NCI-H774 (cell line): ENCODE measurements around the gene ATE1.
"Not testable (repeated sequence)": the region's sequence is repeated elsewhere in the genome, so short reads cannot be mapped to it uniquely, and the experiment has no call there.

Experiments
- DNase-seq: peaks from one replicate; lab custom pipeline; 2025; lab: John Stamatoyannopoulos, UW

ATE1 gene

DNA sequence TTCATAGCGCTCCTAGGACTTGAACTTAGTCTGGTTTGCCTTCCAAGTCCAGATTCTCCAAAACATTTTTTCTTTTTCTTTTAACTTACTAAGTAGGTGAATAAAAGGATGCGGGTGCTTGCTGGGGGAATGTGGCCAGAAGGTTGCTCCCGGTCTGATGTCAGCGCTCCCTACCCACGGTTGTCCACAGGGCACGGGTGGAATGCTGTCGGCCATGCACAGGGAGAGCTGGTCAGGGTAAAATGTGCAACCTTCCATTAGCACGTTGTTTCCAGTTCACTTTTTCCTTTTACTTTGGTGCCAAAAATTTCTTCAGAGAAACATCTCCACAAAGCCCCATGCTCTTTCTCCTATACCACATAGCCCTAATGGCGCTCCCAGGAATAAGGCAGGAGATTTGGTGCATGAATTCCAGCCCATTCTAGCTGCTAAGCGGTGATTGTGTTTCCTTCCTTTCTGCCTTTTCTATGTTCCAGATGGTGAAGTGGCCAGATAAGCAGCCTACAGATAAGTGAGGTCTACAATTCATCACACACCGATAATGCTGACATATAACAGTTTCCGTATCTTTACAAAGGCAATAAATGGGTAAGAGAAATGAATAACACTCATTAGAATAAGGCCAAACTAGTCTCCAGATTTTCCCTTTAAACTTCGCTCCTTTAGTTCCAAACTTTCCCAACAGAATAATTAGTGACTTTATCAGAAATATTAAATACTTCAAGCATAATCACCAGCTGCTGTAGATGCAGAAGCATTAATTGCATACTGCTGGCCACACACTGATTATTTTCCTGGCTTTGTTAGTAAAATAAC, 191.3 kb downstream of the ATE1 start:
- DNase-seq, result no peak

DNA sequence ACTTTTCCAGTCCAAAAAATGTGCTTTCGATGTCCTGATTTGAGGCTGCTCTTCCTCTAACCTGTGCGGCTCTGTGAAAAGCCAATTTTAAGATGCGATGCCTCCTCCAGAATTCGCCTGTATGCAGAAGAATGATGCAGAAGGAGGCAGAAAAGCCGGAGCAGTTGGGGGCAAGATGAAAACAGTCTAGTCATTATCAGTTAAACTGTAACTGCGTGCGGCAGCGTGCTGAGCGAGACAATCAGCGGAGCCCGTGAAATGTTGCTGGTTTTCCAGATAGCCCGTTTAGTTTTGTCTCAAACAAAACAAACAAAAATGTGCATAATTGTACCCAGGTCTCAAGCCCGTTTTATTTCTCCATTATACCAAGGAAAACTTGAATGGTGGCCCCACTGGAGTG, 192.6 kb downstream of the ATE1 start:
- DNase-seq, result no peak

DNA sequence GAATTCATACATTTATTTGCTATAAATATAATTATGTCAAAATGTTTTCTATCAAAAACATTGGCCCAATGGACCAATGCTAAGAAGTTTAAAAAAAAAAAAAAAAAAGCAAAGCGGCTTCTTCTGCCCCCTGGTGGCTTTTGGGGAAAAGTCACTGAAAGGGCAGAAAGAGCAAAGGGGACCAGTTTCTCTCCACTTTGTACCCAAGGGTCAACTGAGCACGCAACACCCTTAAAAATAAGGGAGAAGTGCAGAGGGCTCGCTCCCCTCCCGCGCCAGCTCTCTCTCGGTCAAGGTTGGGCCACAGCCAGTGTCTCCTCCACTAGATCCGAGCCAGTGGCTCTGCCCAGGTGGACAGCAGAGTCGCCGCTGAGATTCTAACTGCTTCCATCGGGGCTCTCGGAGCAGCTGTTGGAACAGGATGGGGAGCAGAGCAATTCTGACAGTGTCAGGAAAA, 193.2 kb downstream of the ATE1 start:
- DNase-seq, result no peak

DNA sequence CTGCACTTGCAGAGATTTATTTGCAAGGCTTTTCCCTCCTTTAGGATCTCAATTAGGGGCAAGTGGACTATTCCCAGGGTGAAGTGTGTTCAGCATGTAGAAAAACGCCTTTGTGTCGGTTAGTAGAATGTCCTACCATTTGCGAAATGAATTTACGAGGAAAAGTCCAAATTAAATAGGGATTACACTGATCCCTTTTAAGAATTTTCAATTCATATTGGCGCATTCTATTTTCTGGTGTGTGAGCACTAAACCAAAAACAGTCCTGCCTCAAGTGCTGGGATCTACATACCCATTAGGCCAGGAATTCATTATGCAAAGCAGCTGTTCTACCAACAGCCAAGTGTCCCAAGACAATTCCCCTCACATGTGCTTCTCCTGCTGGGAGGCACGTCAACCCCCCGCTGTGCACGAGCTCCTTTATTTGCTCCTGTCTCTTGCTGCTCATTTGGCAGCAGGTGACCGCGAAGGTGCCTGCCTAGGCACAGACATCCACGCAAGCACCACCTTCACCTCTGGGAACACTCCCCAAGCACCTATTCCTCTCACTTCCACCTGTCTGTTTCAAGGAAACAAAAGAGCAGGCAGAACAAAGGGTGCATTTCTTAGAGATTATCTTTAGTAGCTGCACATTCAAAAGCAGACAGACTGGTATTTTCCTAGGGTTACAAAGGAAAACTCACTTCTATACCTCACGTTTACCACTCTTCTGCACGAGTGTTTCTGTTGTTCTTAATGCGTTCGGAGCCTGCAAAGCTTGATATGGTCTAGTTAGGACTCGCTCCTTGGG, 195.0 kb downstream of the ATE1 start:
- no peak for DNase-seq

DNA sequence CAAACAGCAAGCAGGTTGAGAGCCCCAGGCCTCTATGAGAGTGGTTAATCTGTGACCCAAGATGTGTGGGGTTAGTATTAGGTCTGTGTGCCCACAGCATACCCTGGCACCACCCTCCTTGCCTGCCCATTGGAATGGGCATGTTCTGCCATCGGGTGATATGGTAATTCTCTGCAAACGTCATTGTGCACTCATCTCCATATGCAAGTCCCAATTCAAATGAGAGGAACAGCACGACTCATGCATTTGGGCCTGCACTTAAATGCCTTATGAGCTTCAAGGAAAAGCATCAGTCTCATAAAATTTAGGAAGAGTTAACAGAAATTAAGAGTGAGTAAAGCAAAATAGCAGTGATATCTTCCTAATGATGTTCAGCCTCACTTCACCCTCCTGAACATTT, 195.7 kb downstream of the ATE1 start:
- DNase-seq, result no peak

DNA sequence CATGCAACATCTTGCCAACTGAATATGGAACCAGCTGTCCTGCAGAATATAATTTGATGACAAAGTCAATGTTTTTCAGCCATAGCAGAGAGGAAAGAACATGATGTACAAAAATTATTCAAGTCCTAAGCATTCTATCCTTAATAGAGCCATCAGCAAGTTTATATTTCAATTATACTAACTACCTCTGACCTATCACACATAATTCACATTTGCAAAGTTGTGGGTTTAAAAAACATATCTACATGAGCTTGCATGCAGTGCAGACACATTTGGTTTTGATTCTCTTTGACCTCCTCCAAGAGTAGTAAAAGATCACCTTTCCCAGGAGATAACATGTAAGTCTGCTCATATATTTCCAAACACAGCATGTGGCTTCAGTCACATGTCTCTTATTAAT, 203.5 kb downstream of the ATE1 start:
- DNase-seq, result no peak

DNA sequence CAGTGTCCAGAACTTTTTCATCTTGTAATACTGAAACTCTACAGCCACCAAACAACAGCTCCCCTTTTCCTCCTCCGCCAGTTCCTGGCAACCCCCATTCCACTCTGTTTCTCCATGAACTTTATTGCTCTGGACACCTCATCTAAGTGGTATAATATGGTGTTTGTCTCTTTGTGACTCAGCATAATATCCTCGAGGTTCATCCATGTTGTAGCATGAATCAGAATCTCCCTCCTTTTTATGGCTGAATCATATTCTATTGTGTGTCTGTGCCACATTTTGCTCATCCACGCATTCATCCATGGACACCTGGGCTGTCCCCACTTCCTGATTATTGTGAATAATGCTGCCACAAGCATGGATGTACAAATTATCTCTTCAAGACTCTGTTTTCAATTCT, 205.2 kb downstream of the ATE1 start:
- DNase-seq, result no peak

DNA sequence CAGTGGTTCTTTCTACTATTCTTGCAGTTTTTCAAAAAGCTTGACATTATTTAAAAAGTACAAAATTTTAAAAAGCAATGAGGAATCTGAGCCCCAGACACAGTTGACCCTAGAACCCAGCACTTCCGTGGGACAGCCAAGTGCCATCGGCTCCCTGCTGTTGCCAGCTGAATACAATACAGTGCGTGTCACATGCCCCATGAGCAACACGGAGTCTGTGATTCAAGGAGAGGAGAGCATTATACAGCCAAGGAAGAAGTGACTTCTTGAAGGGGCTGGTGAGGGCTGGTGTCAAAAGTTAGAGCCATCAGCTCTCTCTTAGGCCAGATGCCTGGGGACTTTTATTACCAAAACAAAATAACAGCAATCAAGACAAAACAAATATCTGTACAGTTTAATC, 206.6 kb downstream of the ATE1 start:
- DNase-seq, result no peak

DNA sequence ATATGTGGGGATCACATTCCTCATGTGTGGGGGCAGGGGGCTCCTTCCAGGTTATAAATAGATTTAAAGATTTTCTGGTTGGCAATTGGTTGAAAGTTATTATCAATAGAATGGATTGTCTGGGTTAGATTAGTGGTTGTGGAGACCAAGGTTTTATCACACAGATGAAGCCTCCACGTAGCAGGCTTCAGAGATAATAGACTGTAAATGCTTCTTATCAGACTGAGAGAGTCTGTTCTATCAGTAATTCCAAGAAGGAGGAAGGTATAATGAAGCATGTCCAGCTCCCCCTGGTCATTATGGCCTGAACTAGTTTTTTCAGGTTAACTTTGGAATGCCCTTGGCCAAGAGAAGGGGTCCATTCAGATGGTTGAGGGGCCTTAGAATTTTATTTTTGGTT, 211.9 kb downstream of the ATE1 start:
- DNase-seq, result no peak

DNA sequence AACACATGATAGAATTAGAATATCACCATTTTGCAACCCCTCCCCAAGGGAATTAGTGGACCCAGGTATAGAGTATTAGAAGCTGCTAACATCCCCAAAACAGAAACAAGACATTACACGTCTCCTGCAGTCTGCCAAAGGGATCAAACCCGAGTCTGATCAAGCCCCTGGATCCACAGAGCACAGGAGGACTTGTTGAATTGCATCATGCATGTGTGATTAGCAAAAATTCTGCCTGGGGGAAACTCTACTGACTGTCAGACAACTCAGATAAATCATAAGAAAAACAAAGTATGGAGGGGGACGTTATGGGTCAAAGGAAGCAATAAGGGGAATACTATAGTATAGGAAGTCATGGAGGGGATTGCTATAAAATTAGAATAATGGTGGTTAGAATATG, 212.8 kb downstream of the ATE1 start:
- DNase-seq, result no peak

DNA sequence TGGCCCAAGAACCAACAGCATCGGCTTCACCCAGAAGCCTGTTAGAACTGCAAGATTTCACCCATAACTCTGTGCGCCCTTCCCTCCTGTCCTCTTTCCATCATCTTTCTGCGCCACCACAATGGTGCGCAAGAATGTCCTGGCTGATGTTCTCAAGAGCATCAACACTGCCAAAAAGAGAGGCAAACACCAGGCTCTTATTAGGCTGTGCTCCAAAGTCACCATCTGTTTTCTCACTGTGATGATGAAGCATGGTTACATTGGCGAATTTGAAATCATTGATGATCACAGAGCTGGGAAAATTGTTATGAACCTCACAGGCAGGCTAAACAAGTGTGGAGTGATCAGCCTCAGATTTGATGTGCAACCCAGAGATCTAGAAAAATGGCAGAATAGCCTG, 214.3 kb downstream of the ATE1 start:
- no peak for DNase-seq

DNA sequence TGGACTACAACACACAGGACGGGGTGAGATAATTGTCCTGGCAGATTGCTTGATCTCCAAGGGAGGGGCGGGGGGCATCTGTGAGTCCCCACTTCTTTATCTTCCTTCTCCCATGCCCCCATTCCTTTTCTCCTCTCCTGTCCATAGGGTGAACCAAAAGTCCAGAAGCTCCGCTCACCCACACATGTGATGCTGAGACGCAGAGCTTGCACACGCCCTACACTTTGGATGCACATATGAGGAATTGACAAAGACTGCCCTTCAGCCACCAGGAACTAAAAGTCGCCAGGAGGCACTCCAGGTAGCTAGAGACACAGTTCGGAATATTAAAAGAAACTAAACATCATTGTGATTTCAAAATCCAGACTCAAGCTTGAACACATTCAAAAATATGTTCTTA, 216.9 kb downstream of the ATE1 start:
- DNase-seq, result no peak

DNA sequence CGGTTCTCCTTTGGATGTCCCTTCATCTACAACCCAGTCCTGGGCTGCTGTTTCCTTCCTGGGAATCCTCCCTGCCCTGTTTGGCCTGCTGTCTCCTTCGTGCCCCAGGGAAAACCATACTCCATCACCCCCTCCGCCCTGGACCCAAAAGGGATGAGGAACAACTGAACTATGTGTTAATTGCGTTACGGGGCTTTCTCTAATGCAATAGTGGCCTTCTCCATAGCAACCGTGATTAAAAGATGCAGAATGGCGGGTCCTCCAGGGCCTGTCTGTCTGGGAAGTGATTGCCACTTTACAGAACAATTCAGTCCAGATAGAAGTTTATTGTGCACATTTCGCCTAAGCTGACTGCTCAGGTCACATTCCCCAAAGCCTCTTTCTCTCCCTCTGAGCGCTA, 217.6 kb downstream of the ATE1 start:
- no peak for DNase-seq

DNA sequence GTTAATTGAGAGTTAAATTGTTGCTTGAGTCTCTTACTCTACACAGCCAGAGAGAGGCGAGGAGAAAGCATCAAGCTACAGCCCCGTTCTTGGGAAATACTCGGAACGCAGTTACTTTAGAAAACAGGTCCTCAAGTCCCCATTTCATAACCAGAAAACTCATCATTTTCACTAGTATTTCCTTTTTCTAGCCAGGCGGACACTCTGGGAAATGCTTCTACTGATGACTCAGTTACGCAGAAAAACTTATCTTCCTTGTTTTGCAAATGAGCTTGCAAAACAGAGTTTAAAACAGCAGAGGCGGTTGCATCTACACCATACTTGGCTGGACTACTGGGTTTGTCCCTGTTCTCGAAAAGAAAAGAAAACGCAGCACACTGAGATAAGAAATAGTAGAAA, 218.2 kb downstream of the ATE1 start:
- no peak for DNase-seq

DNA sequence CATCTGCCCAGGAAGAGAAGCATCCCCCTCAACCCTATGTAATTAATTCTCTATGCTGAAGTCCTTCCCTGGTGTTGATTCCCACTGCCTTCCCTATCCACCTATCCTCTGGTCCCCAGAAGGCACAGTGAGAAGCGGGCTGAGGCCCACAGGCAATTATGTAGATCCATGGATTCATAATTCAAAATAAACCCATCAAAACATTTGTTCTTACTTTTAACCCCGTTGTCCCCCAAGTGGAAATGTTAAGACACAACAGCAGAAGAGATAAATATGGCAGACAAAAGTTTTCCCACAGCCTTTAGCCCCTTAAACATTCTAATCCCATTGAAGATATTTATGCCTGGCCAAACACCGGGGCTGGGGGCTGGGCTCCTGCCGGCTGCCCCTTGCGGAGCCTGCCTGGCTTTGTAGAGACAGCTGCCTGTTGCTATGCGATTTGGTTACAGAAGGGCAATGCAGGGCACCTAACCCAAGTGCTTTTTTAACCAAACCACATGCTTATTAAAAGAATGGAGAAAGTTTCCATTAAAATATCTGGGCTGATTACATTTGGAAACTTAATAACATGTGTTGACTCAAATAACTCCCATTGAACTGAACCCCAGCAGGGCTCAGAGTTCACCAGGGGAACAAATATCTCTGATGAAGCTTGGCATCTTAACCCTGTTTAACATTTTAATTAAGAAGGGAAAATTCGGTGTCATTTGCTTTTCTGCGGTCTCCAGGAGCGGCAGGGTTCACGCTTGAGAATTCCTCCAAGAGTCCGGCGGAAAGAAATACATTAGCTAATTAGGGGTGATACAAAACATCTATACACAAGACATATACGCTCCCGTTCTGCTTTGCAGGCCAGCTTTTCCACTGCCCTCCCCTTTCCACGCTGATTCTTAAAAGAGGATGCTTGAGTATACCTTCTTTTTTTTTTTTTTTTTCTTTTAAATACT, 218.8 kb downstream of the ATE1 start:
- DNase-seq, result no peak

DNA sequence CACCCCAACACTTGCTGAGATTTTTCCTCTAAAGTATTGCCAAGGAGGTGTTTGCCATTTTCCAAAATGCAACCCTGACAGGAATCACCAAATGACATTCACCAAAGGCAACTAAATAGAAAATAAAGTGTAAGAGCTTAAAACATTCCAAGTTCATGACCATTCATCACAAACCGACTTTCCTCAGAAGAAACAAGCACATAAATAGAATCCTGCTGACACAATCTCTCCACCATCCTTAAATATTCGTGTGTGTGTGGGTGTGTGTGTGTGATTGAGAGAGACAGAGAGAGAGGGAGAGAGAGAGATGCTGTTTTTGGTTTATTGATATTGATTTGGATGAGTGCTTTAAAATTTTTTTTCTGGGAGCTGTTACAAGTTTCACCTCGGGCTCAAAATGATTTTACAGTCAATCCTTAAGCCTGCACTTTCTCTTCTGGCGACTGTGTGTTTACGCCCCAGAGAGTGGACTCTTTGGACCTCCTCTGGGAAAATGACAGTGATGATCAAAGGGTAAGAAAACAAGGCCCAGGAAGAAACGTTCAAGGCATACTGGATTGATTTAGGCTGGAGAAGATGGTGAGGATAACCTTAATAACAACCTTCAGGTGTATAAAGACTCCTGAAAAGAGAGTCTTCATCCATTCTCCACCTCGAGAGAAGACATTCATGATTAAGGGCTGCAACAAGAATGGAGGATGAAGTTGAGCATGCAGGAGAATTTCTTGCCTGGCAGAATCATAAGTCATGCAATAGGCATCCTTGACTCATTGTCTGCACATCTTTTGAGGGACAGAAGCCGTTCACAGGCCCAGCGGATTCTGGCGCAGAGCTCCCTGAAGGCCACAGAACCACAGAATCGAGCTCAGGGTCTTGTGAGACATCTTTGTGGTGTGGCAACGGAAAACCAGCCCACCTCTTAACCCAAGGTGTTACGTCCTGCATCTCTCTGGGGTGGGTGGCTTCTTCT, 225.2 kb downstream of the ATE1 start:
- DNase-seq, result no peak

DNA sequence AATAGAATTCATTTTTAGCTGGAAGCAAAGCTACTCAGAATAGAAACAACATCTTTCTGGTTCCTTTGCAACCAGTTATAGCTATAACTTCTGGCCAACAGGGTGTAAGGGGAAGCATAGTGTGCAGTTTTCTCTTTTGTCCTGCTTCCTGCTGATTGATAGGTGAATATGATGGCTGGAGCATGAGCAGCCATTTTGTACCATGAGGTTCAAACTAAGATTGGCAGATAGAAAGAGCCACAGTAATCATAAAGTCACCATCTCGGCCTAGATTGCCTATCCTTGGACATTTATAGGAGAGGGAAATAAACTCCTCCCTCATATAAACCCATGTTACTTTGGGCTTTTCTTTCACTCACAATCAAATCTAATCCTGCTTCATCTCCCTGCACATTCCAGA, 227.4 kb downstream of the ATE1 start:
- no peak for DNase-seq

DNA sequence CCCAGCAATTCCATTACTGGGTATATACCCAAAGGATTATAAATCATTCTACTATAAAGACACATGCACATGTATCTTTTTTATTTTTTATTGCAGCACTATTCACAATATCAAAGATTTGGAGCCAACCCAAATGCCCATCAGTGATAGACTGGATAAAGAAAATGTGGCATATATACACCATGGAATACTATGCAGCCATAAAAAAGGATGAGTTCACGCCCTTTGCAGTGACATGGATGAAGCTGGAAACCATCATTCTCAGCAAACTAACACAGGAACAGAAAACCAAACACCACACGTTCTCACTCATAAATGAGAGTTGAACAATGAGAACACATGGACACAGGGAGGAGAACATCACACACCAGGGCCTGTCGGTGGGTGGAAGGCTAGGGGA, 228.1 kb downstream of the ATE1 start:
- not testable (repeated sequence) for DNase-seq

DNA sequence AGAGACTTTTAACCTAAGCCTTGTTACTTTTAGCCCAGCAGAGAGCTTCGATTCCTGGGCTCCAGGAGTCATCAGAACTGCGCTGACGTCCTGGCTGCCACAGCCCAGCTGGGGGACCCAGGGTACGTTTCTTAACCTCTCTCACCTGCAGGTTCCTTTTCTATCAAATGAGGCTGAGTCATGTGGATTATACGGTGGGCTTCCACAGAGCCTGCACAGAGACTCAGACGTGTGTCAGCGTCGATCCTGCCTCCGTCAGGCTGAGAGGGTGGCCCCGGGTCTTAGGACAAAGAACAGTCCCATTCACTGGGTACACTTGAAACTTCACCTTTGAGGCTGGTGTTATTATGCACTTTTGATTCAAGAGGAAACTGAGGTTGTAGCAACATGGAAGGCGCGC, 228.9 kb downstream of the ATE1 start:
- DNase-seq, result no peak

DNA sequence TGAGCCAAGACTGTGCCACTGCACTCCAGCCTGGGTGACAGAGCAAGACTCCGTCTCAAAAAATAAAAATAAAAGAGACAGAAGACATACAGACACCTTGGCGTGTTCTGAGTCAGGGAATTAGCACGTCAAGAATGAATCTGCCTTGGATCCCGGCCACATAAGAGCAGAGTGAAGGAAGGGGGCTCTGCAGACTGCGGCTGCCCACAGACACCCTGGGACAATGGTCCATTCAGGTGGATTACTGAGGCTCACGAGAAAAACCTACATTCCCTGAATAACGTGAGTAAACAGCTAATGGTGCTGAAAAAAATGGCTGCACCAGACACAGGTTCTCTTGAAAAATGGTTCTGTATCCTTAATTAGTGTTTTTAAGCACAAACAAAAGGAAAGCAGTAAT, 229.5 kb downstream of the ATE1 start:
- DNase-seq, result no peak

DNA sequence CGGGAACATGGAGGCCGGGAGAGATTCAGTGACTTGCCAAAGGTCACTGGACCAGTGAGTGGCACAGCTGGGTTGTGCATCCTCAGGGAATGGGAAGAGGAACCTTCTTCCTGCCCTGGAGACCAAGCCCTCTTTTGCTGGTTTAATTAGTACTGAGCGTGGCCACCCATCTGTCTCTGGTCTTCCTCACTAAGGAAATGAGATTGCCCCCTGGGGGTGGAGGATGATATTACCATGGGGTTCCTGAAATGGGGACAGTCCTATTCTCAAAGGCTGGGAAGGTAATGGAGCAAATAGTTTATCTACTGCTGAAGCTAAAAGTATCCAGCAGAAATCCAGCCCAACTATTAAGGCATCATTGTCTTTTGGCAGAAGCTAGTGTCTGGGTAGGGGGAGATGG, 231.0 kb downstream of the ATE1 start:
- DNase-seq, result no peak
